ENCODE measurements around the gene PSMC3IP.

DNA sequence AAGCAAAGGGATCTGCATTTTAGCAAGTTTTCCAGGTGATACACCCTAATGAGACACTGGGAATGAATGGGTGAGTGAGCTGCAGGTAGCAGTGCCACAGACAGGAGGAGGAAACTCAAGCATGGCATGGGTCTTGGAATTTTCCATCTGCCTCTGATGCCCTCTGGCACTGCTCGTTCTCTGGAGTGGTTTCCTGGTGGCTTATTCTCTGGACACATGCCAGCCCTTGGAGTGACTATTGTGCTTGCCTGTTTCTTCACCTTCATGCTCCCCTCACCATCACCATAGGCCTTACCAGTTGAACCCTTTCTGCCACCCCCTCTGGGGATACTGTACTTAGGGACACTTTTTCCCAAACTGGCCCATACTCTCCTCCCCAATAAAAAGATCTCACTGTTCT lies 14.0 kb downstream of the PSMC3IP start:
- TF ChIP-seq, protein P1, sequence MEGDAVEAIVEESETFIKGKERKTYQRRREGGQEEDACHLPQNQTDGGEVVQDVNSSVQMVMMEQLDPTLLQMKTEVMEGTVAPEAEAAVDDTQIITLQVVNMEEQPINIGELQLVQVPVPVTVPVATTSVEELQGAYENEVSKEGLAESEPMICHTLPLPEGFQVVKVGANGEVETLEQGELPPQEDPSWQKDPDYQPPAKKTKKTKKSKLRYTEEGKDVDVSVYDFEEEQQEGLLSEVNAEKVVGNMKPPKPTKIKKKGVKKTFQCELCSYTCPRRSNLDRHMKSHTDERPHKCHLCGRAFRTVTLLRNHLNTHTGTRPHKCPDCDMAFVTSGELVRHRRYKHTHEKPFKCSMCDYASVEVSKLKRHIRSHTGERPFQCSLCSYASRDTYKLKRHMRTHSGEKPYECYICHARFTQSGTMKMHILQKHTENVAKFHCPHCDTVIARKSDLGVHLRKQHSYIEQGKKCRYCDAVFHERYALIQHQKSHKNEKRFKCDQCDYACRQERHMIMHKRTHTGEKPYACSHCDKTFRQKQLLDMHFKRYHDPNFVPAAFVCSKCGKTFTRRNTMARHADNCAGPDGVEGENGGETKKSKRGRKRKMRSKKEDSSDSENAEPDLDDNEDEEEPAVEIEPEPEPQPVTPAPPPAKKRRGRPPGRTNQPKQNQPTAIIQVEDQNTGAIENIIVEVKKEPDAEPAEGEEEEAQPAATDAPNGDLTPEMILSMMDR (IDR thresholded peaks at IDR 0.05; ENCODE audit: low read depth, low read length, missing input control), result no peak
- TF ChIP-seq YY1 (IDR thresholded peaks at IDR 0.05) (no peak), NR2F2 (IDR thresholded peaks at IDR 0.05) (no peak)
- TF ChIP-seq, protein P2, sequence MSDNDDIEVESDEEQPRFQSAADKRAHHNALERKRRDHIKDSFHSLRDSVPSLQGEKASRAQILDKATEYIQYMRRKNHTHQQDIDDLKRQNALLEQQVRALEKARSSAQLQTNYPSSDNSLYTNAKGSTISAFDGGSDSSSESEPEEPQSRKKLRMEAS (IDR thresholded peaks at IDR 0.05), result no peak
